A549 (cell line): ENCODE data around the gene STYX. TPM values are rescaled to one million over a fixed set of nuclear protein-coding genes. Genes with fewer than 3 reads are reported as not detected.

Experiments
- ATAC-seq, 2 experiments: fragments of 200-7000 bp in 1 of 2; fragments of >200 bp in 1 of 2; cut with Nextera tagmentation in 1 of 2; cut with Tn5 transposase in 1 of 2; 3 replicates each; pipeline versions ENCODE4 v1.8.0 to v1.9.1; 2018 to 2020; ENCODE audit warnings: mild to moderate bottlenecking in 1 of 2, moderate library complexity in 1 of 2
- CTCF ChIA-PET: fragments of 300-600 bp; sonication (Branson Sonifier 250); formaldehyde crosslinking; extraction: SDS; loops from one replicate; lab custom pipeline; 2021; ENCODE audit warnings: antibody characterized with exemption, inconsistent platforms; lab: Yijun Ruan, JAX
- POLR2A ChIA-PET: fragments of 350-600 bp; formaldehyde crosslinking; extraction: SDS; loops from one replicate; lab custom pipeline; 2021; ENCODE audit warnings: antibody characterized with exemption, inconsistent platforms; lab: Yijun Ruan, JAX
- DNase-seq, 2 experiments: peaks; one replicate each; pipeline versions ENCODE4 v3.0.0 to v3.0.0-alpha.2; 2011 to 2016; ENCODE audit warnings: low read depth in 1 of 2, low spot score in 1 of 2
- FAIRE-seq: peaks from 2 replicates; lab custom pipeline; 2011; peaks lifted over from hg19 to GRCh38; lab: Jason Lieb, UNC
- H3K27ac ChIP-seq, 2 experiments: fragments of >200 bp; sonication (Bioruptor Twin); formaldehyde crosslinking; 3 replicates each; pipeline ENCODE4 v1.5.1; 2016 to 2017
- H3K4me1 ChIP-seq: fragments of >200 bp; sonication (Bioruptor Twin); formaldehyde crosslinking; 3 replicates; pipeline ENCODE4 v1.6.1; 2016
- H3K4me2 ChIP-seq: fragments of >200 bp; sonication (Bioruptor Twin); formaldehyde crosslinking; 3 replicates; pipeline ENCODE4 v1.6.1; 2016
- H3K4me3 ChIP-seq: fragments of >200 bp; sonication (Bioruptor Twin); formaldehyde crosslinking; 3 replicates; pipeline ENCODE4 v1.5.1; 2016
- H3K9me3 ChIP-seq: fragments of >200 bp; sonication (Bioruptor Twin); formaldehyde crosslinking; 3 replicates; pipeline ENCODE4 v1.6.1; 2016
- CHD2 ChIP-seq: fragments of 150-350 bp; IDR thresholded peaks from 2 replicates; pipeline ENCODE4 v1.6.1; 2014; ENCODE audit warnings: low read length; ENCODE audit not compliant: partially characterized antibody
- CHD4 ChIP-seq: fragments of 200-600 bp; sonication (generic); IDR thresholded peaks from 2 replicates; pipeline ENCODE4 v1.6.1; 2016; ENCODE audit warnings: antibody characterized with exemption, mild to moderate bottlenecking, borderline replicate concordance
- EP300 ChIP-seq, 2 experiments: fragments of >200 bp; sonication (Bioruptor Twin); formaldehyde crosslinking; IDR thresholded peaks; 2 replicates in 1 of 2; 3 replicates in 1 of 2; pipeline ENCODE4 v1.6.1; 2016 to 2017
- HDAC2 ChIP-seq: fragments of 200-600 bp; sonication (generic); IDR thresholded peaks from 2 replicates; pipeline ENCODE4 v1.6.1; 2016
- HOXB5 ChIP-seq: fragments of 250-450 bp; sonication (Bioruptor Pico); IDR thresholded peaks from 2 replicates; pipeline ENCODE4 v1.5.0; 2020; ENCODE audit warnings: mild to moderate bottlenecking, moderate library complexity
- KDM1A ChIP-seq: fragments of 200-600 bp; sonication (generic); IDR thresholded peaks from 2 replicates; pipeline ENCODE4 v1.6.1; 2016; ENCODE audit warnings: low read depth, mild to moderate bottlenecking
- KDM5A ChIP-seq: fragments of 200-600 bp; sonication (generic); IDR thresholded peaks from 2 replicates; pipeline ENCODE4 v1.6.1; 2016; ENCODE audit warnings: antibody characterized with exemption, mild to moderate bottlenecking
- MAFK ChIP-seq: fragments of 450-650 bp; IDR thresholded peaks from 2 replicates; pipeline ENCODE4 v1.6.1; 2014; ENCODE audit not compliant: partially characterized antibody
- MAZ ChIP-seq: fragments of 150-350 bp; IDR thresholded peaks from 2 replicates; pipeline ENCODE4 v1.6.1; 2014; ENCODE audit warnings: antibody characterized with exemption, low read depth, low read length, borderline replicate concordance
- NFE2L2 ChIP-seq: fragments of 150-350 bp; conservative IDR thresholded peaks from 2 replicates; pipeline ENCODE4 v1.6.1; 2014; ENCODE audit warnings: low read length
- NR3C1 ChIP-seq: fragments of >200 bp; sonication (Bioruptor Twin); formaldehyde crosslinking; IDR thresholded peaks from 3 replicates; pipeline ENCODE4 v1.6.1; 2017
- PHF8 ChIP-seq: fragments of 200-600 bp; sonication (generic); IDR thresholded peaks from 2 replicates; pipeline ENCODE4 v1.6.1; 2016; ENCODE audit warnings: low read depth, mild to moderate bottlenecking, antibody characterized with exemption, moderate library complexity, borderline replicate concordance
- RAD21 ChIP-seq, 2 experiments: fragments of >200 bp in 1 of 2; sonication (Bioruptor Twin) in 1 of 2; formaldehyde crosslinking in 1 of 2; IDR thresholded peaks in 1 of 2; conservative IDR thresholded peaks in 1 of 2; 2 replicates in 1 of 2; 3 replicates in 1 of 2; pipeline ENCODE4 v1.6.1; 2012 to 2018; ENCODE audit warnings: inconsistent platforms in 1 of 2
- RFX5 ChIP-seq: fragments of 450-650 bp; IDR thresholded peaks from 2 replicates; pipeline ENCODE4 v1.7.1; 2014; ENCODE audit warnings: antibody characterized with exemption, mild to moderate bottlenecking, moderate library complexity
- SMC3 ChIP-seq: fragments of >200 bp; sonication (Bioruptor Twin); formaldehyde crosslinking; IDR thresholded peaks from 3 replicates; pipeline ENCODE4 v1.6.1; 2018; ENCODE audit warnings: inconsistent platforms
- TFCP2L1 ChIP-seq: fragments of 250-450 bp; sonication (Bioruptor Pico); IDR thresholded peaks from 2 replicates; pipeline ENCODE4 v1.5.0; 2021; ENCODE audit warnings: mild to moderate bottlenecking
- TP53 ChIP-seq: fragments of 250-450 bp; sonication (Bioruptor Pico); IDR thresholded peaks from 2 replicates; pipeline ENCODE4 v1.5.0; 2021; ENCODE audit warnings: mild to moderate bottlenecking, moderate library complexity
- ZC3H11A ChIP-seq: fragments of 450-650 bp; IDR thresholded peaks from 2 replicates; pipeline ENCODE4 v1.6.1; 2014; ENCODE audit warnings: antibody characterized with exemption, mild to moderate bottlenecking
- ZFP36 ChIP-seq: fragments of 450-650 bp; IDR thresholded peaks from 2 replicates; pipeline ENCODE4 v1.6.1; 2014; ENCODE audit warnings: borderline replicate concordance; ENCODE audit not compliant: partially characterized antibody
- ZNF302 ChIP-seq: fragments of 250-450 bp; sonication (Bioruptor Pico); IDR thresholded peaks from 2 replicates; pipeline ENCODE4 v1.9.0; 2021; ENCODE audit warnings: inconsistent platforms, mild to moderate bottlenecking, moderate library complexity
- WGBS: methylation state at CpG from one replicate; pipeline ENCODE4 v1.1.6; 2017; ENCODE audit errors: missing lambda C conversion rate; 5-methylcytosine and 5-hydroxymethylcytosine counted together
- polyA plus RNA-seq, 4 experiments: library from polyadenylated mRNA; depleted of rRNA in 3 of 4; stranded (reverse); fragments of >200 nt; fragmentation: RNase III in 1 of 4; extraction: RNeasy Plus Mini Kit Qiagen cat#74134 plus additional on column Dnase treatment in 1 of 4; gene quantifications; 2 replicates in 3 of 4; 3 replicates in 1 of 4; pipeline ENCODE4 v1.2.3, GENCODE V29; 2011 to 2017
- TF ChIP-seq, protein P1 (sequence below): fragments of 200-600 bp; sonication (generic); IDR thresholded peaks from 2 replicates; pipeline ENCODE4 v1.6.1; 2016; ENCODE audit warnings: antibody characterized with exemption, mild to moderate bottlenecking, moderate library complexity
- TF ChIP-seq, protein P2 (sequence below): fragments of 450-650 bp; IDR thresholded peaks from 2 replicates; pipeline ENCODE4 v1.6.1; 2014; ENCODE audit warnings: antibody characterized with exemption
- TF ChIP-seq, protein P3 (sequence below): fragments of >200 bp; sonication (Bioruptor Twin); formaldehyde crosslinking; IDR thresholded peaks from 3 replicates; pipeline ENCODE4 v1.6.1; 2016
- TF ChIP-seq, protein P4 (sequence below): IDR thresholded peaks from 2 replicates; pipeline ENCODE4 v1.6.1; 2012

STYX gene
- polyA plus RNA-seq, 2 of the 4 experiments (the other 2 are of a cell fraction) = 7.6 to 12.0 TPM

DNA sequence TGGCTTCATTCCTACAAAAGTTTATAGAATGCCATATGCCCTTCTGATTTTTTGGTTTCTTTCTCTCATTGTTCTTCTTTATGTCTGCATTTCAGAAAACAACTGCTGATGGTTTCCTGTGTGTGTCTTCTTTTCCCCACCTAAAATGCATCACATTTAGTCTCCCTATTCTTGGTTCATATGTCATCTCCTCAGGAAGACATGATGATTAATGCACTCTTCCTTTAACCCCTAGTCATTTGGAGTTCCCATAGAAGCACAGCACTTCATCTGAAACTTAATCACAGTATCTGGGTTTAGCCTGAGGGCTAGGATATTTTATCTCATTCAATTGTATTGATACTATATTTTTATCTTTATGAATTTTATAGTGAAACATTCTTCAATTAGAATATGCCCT is 39.9 kb downstream of the STYX start (continued):
- TF ChIP-seq, protein P1, sequence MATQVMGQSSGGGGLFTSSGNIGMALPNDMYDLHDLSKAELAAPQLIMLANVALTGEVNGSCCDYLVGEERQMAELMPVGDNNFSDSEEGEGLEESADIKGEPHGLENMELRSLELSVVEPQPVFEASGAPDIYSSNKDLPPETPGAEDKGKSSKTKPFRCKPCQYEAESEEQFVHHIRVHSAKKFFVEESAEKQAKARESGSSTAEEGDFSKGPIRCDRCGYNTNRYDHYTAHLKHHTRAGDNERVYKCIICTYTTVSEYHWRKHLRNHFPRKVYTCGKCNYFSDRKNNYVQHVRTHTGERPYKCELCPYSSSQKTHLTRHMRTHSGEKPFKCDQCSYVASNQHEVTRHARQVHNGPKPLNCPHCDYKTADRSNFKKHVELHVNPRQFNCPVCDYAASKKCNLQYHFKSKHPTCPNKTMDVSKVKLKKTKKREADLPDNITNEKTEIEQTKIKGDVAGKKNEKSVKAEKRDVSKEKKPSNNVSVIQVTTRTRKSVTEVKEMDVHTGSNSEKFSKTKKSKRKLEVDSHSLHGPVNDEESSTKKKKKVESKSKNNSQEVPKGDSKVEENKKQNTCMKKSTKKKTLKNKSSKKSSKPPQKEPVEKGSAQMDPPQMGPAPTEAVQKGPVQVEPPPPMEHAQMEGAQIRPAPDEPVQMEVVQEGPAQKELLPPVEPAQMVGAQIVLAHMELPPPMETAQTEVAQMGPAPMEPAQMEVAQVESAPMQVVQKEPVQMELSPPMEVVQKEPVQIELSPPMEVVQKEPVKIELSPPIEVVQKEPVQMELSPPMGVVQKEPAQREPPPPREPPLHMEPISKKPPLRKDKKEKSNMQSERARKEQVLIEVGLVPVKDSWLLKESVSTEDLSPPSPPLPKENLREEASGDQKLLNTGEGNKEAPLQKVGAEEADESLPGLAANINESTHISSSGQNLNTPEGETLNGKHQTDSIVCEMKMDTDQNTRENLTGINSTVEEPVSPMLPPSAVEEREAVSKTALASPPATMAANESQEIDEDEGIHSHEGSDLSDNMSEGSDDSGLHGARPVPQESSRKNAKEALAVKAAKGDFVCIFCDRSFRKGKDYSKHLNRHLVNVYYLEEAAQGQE = no peak
- TF ChIP-seq NFE2L2 (no peak), ZFP36 (no peak), CHD4 (no peak), ZNF302 (CRISPR knock-in tag) (no peak), HOXB5 (CRISPR knock-in tag) (no peak), NR3C1 (no peak)

DNA sequence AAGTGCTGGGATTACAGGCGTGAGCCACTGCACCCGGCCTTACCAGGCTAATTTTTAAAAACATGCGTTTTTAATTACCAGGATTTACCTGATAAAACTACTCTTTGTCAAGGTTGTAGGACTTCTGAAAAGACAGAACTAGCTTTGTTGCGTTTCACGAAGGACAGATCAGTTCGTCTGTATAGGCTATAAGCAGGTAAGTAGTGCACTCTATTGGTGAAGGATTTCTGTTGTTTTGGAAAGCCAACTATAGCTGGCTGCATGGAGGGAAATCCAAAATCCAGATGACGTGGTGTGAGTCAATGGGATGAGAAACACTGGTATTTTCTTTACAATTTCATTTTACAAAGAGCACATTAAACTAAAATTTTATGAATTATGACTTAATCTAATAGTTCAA is 46.9 kb downstream of the STYX start:
- ChIA-PET POLR2A (no interaction called here), CTCF (interaction anchor here (0.6 to 1.4 kb wide), 2 partner anchors 35 to 50 kb away, joined by 3 to 5 read pairs; no protein-coding TSS in a partner anchor)
- peaks cover 13% of the 10 kb centered on the region; the same call in 2 of the 3 replicates for H3K4me1 ChIP-seq
- no peak overlapping the region for H3K4me2 ChIP-seq
- TF ChIP-seq SMC3 (no peak), HDAC2 (no peak), PHF8 (no peak), EP300 (IDR thresholded peaks at IDR 0.05) (no peak), RAD21 (conservative IDR thresholded peaks at IDR 0.05 in 1 of 2, IDR thresholded peaks at IDR 0.05 in 1 of 2) (0 out of 5 replicates have a peak, but pooled peaks of 1 of the 2 experiments have one; percentile 12)
- TF ChIP-seq, protein P2, sequence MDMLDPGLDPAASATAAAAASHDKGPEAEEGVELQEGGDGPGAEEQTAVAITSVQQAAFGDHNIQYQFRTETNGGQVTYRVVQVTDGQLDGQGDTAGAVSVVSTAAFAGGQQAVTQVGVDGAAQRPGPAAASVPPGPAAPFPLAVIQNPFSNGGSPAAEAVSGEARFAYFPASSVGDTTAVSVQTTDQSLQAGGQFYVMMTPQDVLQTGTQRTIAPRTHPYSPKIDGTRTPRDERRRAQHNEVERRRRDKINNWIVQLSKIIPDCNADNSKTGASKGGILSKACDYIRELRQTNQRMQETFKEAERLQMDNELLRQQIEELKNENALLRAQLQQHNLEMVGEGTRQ = no peak
- no peak overlapping the region for H3K27ac ChIP-seq
- FAIRE-seq = no peak
- WGBS = 90% methylated on average over 7 of the region's 7 CpGs
- H3K9me3 ChIP-seq = no peaks in the 10 kb centered on the region
- no peak for DNase-seq
- no peak for ATAC-seq
- H3K4me3 ChIP-seq = no peak overlapping the region

DNA sequence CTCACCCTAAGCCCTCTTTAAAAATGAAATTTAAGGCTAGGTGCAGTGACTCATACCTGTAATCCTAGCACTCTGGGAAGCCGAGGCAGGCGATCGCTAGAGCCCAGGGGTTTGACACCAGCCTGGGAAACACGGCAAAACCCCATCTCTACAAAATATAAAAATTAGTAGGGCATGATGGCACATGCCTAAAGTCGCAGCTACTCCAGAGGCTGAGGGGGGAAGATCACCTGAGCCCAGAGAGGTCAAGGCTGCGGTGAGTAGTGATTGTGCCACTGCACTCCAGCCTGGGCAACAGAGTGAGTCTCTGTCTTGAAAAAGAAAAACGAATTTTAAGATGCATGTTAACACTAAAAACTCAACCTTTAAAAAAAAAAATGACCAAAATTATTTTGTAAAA is 48.7 kb downstream of the STYX start:
- no peak overlapping the region for H3K4me2 ChIP-seq
- FAIRE-seq (no peak), DNase-seq (no peak), ATAC-seq (no peak)
- ChIA-PET CTCF (interaction anchor here (1.3 kb wide), 1 partner anchor 10 kb away, joined by 3 read pairs; no protein-coding TSS in a partner anchor), POLR2A (no interaction called here)
- TF ChIP-seq TFCP2L1 (CRISPR knock-in tag) = no peak
- TF ChIP-seq CHD2 = no peak
- TF ChIP-seq MAFK = no peak
- no peak for TF ChIP-seq ZFP36
- H3K27ac ChIP-seq = no peak overlapping the region
- 78% methylated on average over 7 of the region's 7 CpGs for WGBS
- no peak overlapping the region for H3K4me3 ChIP-seq
- no peaks in the 10 kb centered on the region for H3K9me3 ChIP-seq
- H3K4me1 ChIP-seq = peaks cover 20% of the 10 kb centered on the region; the same call in 2 of the 3 replicates

DNA sequence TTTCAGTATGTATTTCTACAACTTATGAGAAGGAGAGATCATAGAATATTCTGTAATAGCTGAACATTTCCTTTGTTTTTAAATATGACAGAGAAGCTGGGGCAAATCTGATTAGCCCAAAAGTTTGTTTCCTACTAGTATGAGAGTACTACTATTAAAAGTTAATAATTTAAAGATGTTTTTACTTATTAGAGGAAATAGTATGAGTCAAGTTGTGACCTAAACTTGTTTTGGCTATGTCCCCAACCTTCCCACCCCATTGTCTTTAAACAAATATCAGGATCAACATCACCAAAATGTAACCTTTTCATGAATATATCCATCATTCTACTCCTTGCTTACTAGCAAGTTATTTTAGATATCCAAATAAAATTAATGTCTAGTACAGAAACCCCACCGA is 50.9 kb downstream of the STYX start:
- POLR2A ChIA-PET = no interaction called here
- H3K4me1 ChIP-seq = peaks cover 20% of the 10 kb centered on the region; the same call in 2 of the 3 replicates
- no peak for DNase-seq
- H3K4me3 ChIP-seq = no peak overlapping the region
- CTCF ChIA-PET = no interaction called here
- no peak overlapping the region for H3K4me2 ChIP-seq
- H3K27ac ChIP-seq = no peak overlapping the region
- WGBS = 25% methylated on average over 1 of the region's 1 CpG
- H3K9me3 ChIP-seq = no peaks in the 10 kb centered on the region
- no peak for TF ChIP-seq EP300 (IDR thresholded peaks at IDR 0.05)
- no peak for TF ChIP-seq TP53 (CRISPR knock-in tag)
- TF ChIP-seq, protein P3, sequence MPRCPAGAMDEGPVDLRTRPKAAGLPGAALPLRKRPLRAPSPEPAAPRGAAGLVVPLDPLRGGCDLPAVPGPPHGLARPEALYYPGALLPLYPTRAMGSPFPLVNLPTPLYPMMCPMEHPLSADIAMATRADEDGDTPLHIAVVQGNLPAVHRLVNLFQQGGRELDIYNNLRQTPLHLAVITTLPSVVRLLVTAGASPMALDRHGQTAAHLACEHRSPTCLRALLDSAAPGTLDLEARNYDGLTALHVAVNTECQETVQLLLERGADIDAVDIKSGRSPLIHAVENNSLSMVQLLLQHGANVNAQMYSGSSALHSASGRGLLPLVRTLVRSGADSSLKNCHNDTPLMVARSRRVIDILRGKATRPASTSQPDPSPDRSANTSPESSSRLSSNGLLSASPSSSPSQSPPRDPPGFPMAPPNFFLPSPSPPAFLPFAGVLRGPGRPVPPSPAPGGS = no peak
- no peak for TF ChIP-seq HOXB5 (CRISPR knock-in tag)
- TF ChIP-seq ZNF302 (CRISPR knock-in tag) = no peak
- TF ChIP-seq KDM5A = no peak
- no peak for TF ChIP-seq MAZ
- TF ChIP-seq RFX5 = no peak
- TF ChIP-seq TFCP2L1 (CRISPR knock-in tag) = no peak
- no peak for TF ChIP-seq ZC3H11A
- TF ChIP-seq, protein P2 = no peak
- TF ChIP-seq, protein P4, sequence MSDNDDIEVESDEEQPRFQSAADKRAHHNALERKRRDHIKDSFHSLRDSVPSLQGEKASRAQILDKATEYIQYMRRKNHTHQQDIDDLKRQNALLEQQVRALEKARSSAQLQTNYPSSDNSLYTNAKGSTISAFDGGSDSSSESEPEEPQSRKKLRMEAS = no peak
- no peak for TF ChIP-seq NFE2L2
- TF ChIP-seq KDM1A = no peak
- TF ChIP-seq, all 56 proteins: peak for 0
- FAIRE-seq (no peak), ATAC-seq (no peak)
